Iris pigment epithelial cell (primary cell): ENCODE data around the gene SPAG8.

ENCODE experiments used
- DNase-seq: peaks from one replicate; pipeline ENCODE4 v3.0.0-alpha.2; 2011; ENCODE audit warnings: low read depth

The SPAG8 gene

DNA sequence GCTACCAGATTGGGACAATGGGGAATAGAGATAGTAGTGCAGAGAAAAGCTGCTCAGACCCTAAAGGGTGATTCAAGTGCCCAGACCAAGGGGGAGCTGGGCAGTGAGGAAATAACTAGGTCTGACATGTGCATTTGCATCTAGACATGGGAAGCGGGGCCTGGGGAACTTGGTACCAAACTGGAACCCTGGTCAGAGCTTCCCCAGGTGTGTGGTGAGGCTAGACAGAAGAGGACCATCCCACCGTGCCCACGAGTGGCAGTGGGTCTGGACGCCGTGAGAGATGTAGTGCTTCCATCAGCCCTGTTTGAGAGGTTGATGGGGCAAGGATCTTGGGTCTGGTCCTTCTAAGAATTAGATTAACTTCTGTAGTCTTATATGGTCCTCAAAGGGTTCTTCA, 24.5 kb upstream of the SPAG8 start:
- no peak for DNase-seq

DNA sequence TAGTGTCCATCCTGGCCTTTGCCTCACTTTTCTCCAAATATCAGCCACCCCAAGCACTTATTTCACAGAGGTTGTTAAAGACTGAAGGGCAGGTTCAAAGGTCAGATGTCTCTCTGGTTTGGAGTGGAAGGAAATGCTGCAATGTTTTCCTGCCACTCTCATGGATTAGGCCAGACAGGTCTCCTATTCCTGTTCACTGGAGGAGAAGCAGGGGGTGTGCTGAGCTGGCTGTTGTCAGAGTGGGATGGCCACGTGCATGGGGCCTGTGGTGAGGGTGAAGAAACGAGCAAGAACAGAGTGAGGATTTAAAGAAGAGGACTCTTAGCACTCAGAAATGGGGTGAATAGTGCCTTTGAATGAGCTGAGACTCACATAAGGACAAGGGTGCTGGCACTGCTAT, 23.7 kb upstream of the SPAG8 start:
- no peak for DNase-seq

GRCh38 chr9:35835216-35835632, 23.2 kb upstream of the SPAG8 start:
- no peak for DNase-seq

DNA sequence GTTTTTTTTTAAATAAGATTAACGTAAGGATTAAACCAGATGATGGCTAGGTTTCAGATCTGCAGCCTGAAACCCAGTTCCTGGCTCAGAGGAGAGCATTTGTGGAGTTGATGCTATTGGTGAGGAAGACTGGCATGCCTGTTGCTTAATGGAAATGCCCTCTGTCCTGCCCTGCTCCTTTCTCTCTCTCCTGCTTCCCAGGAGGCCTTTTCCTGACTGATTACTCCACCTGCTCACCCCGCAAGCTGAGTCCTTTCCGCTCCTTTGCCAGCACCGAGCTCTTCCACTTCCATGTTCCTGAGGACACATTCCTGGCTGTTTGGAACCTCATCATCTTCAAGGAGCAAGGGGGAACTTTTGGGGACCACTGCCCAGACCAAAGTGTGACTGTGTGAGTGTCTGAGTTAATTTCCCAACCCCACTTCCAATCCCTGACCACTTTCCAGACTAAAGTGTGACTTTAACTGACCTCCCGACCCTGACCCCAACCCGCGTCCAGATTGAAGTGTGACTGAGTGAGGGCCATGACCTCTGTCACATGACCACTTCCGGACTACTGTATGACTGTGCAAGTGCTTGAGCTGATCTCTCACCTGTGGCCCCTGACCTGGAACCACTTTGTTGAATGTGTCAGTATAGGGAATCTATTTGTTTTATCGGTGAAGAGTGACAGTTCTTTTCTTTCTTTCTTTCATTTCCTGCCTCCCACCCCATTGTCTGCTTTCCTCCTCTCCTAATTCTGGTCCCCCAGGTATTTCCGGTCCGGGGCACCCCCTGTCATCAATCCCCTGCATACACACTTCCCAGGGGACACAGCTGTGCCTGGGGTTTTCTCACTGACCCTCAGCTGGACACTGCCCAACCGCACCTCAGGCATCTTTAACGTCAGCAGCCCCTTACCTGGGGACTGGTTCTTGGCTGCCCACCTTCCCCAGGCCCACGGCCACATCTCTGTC, 22.5 kb upstream of the SPAG8 start:
- no peak for DNase-seq

GRCh38 chr9:35832814-35833213, 20.8 kb upstream of the SPAG8 start:
- DNase-seq, result no peak

- DNase-seq, result no peak
These were observed 19.0 kb upstream of the SPAG8 start for GRCh38 chr9:35831040-35831439.

DNA sequence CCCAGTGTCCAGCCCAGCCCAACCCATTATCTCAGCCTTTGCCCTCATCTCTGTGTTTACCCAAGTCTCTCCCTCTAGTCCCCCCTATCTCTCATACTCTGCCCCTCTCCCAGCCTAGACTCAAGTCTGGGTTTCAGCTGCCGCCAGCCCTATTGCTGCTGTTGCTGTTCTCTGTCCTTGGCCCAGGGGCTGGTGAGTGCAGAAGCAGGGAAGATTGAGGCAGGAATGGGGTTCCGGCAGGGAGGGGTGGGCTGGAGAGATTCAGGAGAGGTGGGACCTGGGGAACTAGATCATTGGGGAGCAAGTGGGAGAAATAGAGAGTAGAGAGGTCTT, 17.7 kb upstream of the SPAG8 start:
- DNase-seq, result no peak

DNA sequence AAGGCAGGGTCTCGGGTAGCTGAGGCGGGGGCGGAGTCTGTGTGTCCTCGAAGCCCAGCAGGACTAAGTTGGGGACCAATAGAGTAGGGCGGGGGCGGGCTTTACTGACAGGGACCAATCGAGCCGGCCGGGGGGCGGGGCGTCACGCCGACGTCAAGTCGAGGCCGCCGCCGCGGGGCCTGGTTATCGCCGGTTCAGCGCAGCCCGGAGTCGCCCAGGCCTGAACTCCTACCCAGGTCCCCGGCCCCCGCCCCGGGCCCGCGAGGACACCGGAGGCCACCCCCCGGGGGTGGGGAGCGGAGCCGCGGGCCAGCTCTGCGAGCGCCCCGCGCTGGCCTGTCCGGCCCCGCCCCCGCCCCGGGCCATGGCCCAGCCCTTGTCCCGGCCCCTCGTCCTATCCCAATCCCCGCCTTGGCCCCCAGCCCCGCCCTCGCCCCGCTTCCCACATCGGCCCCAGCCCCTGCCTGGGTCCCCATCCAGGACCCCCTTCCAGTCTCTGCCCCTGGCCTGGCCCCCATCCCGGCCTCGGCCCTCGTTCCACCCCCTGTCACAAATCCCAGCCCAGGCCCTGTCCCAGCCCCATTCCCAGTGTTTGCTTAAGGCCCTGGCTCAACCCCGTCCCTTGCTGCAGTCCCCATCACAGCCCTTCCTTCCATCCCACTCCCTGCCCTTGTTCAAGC, 17.2 kb upstream of the SPAG8 start, which contains the start of gene TMEM8B:
TSS of gene TMEM8B (plus strand) at position 145 of the 680 bp plus-strand sequence. CDS start at position 365, 220 bp downstream.
- DNase-seq, result peak; percentile 93

GRCh38 chr9:35828716-35829083, 16.6 kb upstream of the SPAG8 start, which contains the start of gene FAM221B:
Gene FAM221B, minus strand, starts transcription at chr9:35828732. Its CDS starts 2,571 bp downstream, at chr9:35826161.
- no peak for DNase-seq

- DNase-seq, result peak; percentile 83
These were observed 15.4 kb upstream of the SPAG8 start for GRCh38 chr9:35827486-35827885.

DNA sequence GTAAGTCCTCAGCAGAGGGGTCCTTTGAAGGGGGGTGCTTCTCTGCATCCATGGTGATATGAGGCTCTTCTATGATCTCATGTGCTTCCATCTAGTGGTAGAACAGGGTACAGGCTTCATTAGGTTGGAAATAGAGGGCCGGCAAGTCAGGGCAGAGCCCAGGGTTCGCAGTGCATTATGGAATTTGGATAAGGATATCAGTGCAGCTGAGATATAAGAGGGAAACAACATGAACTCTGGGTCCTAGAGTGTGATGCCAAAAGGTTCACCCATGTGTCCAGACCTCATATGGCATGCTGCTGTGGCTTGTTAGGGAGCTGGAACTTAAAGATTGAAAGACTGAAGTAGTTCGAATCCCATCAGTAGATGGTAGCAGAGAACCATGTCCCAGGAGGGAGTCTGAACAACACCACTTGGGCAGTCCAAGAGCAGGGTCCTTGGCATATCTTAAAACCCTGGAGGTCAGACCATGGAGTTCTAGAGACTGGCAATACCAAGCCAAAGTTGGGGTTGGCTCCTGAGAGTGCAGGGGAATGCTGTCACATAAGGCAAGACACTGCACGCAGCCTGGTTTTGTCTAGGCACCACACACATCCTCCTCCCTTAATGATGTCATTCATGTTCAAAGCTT, 14.1 kb upstream of the SPAG8 start:
- DNase-seq, result peak; percentile 72

GRCh38 chr9:35822926-35823325, 10.9 kb upstream of the SPAG8 start:
- peak; percentile 27 for DNase-seq

DNA sequence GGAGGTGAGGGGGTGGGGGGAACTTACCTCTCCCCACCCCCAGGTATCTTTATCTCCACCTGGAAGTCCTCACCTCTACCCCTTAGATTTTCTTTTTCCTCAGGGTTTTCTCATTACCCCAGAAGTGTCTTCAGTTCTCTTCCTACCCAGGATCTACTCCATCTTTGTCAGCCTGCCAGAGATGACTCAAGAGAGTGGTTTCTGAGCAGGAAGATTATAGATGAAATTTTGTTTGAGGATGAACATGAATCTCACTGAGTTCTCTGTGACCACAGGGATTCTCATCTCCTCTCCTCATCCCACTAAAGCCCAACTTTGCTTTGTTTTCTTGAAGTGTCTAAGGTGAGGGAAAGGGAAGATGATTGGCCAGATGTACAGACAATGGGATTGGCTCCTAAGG, 8.0 kb upstream of the SPAG8 start:
- DNase-seq, result peak; percentile 88

GRCh38 chr9:35818341-35818740, 6.3 kb upstream of the SPAG8 start:
- no peak for DNase-seq

DNA sequence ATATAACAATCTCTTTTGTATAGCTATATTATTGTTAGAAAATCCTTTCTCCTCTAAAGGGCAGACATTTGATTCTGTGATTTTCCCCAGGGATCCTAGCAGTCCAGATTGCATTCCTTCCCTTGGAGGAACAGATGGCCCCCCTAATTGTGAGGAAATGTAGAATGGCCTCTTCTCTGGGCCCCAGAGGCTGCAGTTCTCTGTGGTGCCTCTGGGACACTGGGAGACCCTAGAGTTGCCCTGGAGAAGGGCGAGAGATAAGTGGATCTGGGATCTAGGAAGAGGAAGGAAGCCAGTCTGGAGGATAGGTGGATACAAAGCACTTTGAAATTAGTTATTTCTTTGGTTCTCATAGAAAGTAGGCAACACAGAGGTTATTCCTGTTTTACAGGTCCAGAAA, 4.6 kb upstream of the SPAG8 start:
- no peak for DNase-seq

GRCh38 chr9:35814841-35815543, 2.9 kb upstream of the SPAG8 start, which contains the start of gene HINT2:
Gene HINT2, minus strand, starts transcription at chr9:35815042. Its CDS starts 63 bp downstream, at chr9:35814979.
- peak; percentile 100 for DNase-seq

DNA sequence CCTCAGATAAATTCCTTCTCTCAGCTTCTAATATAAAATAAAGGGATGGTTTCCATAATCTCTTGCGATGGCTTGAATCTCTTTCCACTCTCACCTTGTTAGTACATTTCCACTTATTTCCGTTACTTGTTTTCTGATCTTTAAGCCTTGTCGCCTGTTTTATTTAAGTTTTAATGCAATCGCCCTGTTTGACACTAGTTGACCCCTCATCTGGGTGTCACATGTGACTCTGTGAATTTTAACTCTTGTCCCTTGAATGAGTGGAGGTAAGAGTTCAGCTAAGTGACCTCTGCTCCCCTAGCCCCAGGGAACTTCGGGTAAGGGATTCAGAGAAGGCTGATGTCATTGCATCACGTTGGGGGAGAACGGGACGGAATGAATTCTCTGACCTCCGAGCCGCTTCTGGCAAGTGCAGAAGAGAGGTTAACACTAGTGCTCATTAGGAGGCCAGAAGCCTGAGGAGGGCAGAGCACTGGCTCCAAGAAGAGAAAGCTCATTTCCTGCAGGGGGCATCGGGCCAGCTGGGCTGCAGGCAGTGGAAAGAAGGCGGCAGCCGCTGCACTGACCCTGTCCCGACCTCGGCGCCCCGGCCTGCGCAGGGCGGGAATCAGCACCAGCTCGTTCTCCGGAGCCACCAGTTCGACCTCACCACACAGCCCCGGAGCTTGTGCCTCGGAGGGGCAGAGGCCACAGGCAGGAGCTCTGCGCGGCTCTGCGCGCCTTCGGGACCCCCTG, 2.2 kb upstream of the SPAG8 start:
- DNase-seq, result peak; percentile 55

DNA sequence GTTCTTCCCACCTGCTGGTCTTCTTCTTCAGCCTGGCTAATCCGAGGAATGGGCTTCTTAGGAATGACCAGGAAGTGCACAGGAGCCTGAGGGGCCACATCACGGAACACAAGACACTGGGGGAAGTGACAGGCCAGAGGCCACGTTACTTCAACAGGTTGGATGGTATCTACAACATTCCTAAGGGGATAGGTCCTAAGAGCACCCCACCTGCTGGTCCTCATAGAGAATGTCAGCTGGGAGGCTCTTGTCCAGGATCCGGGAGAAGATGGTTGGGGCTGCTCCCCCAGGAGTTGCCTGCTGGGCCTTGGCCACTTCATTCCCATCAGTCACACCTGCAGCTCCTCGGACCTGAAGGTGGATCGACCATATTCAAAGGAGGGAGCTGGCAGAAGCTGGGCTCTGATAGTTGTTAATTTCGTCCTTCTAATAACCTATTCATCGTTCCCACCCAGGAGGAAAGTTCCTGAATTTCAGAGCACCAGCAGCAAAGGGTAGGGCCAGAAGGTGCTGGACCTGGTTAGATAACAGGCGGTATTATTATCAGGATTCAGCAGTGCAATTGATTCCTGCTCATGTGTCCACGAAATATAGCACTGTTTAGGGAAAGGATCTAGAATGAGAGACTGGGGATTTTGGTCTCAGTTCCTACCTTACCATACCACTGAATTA, 1.5 kb upstream of the SPAG8 start:
- DNase-seq, result peak; percentile 43

GRCh38 chr9:35811381-35812024, 559 bp downstream of the SPAG8 start:
- DNase-seq, result no peak

DNA sequence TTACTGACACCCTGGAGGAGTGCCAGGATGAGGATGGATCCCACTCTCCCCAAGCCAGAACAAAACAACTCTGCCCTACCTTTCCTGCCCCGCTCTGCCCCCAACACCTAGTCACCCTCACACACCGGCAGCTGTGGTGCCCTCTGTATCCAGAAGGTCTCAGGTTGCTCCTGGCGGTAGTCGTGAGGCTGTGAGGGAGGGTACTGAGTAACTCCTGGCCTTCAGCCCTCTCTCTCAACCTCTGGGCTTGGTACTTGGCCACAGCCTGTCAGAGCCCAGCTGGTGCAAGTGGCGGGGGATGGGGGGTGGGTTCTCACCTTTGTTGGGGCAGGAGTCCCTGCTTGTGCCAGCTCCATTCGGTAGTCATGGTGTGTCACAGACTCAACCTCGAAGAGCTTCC, 1.9 kb downstream of the SPAG8 start:
- no peak for DNase-seq
